HEK293 (cell line): ENCODE data around the gene IFNA2.

ENCODE experiments used
- SALL2 ChIP-seq: fragments of 450-650 bp; formaldehyde crosslinking; IDR thresholded peaks from 2 replicates; pipeline ENCODE4 v1.5.0; 2017; ENCODE audit warnings: missing biosample characterization, mild to moderate bottlenecking, missing genetic modification characterization, borderline replicate concordance
- YY1 ChIP-seq: fragments of 450-650 bp; formaldehyde crosslinking; IDR thresholded peaks from 2 replicates; pipeline ENCODE4 v1.5.1; 2018; ENCODE audit warnings: missing biosample characterization, missing genetic modification characterization
- ZFP41 ChIP-seq: fragments of 450-650 bp; formaldehyde crosslinking; IDR thresholded peaks from 2 replicates; pipeline ENCODE4 v1.5.1; 2016; ENCODE audit warnings: missing biosample characterization, missing genetic modification characterization, borderline replicate concordance
- ZNF707 ChIP-seq: fragments of 450-650 bp; formaldehyde crosslinking; IDR thresholded peaks from 2 replicates; pipeline ENCODE4 v1.5.1; 2016; ENCODE audit warnings: missing biosample characterization, missing genetic modification characterization
- TF ChIP-seq, protein P1 (sequence below): fragments of 450-650 bp; formaldehyde crosslinking; IDR thresholded peaks from 2 replicates; pipeline ENCODE4 v1.5.1; 2016; ENCODE audit warnings: missing biosample characterization, missing genetic modification characterization

DNA sequence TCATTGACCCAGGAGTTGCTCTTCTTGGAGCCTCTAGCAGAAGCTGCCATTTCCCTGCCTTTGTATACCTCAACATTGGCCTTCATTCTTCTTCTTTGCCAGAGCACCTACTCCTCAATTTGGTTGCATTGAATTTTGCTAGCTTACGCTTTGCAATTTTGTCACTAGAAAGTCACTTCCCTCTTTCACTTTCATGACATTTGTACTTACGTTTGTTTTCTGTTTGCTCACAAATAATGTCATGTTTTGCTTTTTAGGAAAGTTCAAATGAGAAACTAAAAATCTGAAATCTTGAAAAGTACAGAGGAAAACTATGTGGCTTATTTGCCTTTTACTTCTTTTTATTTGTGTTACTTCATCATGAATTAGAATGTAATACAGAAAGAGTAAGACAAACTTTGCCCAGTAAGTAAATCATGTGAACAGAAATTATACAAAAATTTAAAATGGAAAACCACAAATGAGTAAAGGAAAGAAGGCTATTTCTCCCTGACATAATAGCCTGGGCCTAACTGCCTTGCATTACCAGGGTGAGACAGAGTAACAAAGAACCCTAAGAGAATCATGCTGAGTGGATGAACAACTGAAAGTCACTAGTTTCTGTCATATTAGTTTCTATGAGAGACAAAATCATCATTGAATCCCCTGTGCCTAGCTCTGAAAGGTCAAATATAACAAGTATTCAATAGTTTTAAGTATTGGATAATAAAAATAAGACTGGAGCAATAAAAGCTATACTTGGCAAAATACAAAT lies 47.7 kb upstream of the IFNA2 start:
- no peak for TF ChIP-seq ZNF707 (tag by site-specific recombination)
- TF ChIP-seq, protein P1, sequence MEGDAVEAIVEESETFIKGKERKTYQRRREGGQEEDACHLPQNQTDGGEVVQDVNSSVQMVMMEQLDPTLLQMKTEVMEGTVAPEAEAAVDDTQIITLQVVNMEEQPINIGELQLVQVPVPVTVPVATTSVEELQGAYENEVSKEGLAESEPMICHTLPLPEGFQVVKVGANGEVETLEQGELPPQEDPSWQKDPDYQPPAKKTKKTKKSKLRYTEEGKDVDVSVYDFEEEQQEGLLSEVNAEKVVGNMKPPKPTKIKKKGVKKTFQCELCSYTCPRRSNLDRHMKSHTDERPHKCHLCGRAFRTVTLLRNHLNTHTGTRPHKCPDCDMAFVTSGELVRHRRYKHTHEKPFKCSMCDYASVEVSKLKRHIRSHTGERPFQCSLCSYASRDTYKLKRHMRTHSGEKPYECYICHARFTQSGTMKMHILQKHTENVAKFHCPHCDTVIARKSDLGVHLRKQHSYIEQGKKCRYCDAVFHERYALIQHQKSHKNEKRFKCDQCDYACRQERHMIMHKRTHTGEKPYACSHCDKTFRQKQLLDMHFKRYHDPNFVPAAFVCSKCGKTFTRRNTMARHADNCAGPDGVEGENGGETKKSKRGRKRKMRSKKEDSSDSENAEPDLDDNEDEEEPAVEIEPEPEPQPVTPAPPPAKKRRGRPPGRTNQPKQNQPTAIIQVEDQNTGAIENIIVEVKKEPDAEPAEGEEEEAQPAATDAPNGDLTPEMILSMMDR (tag by site-specific recombination): no peak
- TF ChIP-seq ZFP41 (tag by site-specific recombination): no peak
- no peak for TF ChIP-seq SALL2
- TF ChIP-seq YY1 (tag by site-specific recombination): no peak
